AG20443 (cell line): Measurements from ENCODE around the gene HOXC6.
"Not testable (repeated sequence)": the region's sequence is repeated elsewhere in the genome, so short reads cannot be mapped to it uniquely, and the experiment has no call there.

Source experiments
- DNase-seq: peaks from one replicate; pipeline ENCODE4 v3.0.0; 2012; ENCODE audit warnings: low spot score, mixed read lengths

HOXC6 gene

DNA sequence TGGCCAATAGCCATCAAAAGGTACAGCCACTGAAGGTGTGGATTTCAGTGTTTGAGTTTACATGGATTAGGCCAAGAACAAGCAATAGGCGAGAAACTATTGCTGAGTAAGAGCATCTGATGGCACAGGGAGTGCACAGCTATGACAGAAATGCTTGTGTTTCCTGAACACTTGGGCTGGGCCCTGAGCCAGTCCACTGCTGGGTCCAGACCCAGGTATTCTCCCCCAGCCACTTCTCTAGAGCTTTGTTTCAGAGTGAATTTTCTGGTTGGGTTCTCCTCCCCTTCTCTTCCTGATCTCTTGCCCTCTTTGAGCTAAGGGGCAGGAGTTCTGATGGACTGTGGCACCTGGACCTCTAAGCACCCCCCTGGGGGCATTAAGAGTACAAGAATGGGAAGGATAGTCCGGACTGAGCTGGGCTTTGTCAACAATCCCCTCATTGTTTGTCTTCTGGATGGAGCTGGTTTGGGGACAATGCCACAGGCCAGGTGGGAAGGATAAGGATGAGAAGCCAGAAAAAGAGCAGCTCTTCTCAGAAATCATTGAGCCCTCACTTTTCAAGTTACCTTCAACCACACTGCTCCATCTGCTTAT, 13.0 kb downstream of the HOXC6 start:
- no peak for DNase-seq

DNA sequence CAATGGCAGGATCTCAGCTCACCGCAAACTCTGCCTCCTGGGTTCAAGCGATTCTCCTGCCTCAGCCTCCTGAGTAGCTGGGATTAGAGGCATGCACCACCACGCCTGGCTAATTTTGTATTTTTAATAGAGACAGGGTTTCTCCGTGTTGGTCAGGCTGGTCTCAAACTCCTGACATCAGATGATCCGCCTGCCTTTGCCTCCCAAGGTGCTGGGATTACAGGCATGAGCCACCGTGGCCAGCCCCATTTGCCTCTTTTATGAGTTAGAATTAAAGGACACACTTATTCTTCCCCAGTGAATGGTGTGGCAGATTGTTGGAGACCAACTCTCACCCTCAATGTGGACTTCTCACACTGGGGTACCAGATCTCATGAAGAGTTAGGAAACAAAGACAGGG, 13.8 kb downstream of the HOXC6 start:
- not testable (repeated sequence) for DNase-seq

DNA sequence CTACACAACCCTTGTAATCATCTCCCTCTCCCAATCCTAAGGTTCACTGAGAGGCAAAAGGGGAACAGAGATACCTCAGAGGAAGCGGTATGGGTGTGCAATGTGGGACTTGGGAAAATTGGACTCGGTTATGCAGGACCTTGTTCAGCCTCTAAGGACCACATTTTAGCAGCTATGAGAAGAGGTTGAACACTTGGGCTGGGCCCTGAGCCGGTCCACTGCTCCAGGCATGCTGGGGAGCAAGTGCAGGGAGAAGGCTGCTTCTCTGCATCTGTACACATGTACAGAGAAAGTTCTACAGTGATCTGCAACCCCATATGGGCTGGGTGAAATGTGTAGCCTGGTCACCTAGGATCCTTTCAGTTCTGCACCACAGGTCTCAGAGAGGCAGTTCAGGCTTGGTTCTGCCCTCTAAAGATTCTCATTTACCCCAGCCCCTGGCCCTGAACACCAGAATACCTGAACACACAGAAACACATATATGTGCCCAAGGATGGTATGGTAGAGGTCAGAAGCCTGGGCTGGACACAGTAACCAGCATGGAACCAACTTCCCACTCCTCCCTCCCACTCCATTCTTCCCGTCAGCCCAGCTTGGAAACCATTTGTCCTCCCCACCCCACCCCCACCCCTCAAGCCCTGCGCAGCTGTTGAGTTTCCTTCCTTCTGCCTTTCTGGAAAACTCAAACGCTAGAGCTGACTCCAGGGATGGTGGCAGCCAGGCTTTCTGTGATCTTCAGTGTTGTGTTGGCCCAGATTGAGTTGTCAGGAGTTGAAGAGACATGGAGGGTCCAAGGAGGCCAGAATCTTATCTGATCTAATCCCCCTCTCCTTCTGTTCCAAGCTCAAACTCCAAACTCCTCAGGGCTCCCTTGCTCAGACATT, 15.0 kb downstream of the HOXC6 start:
- DNase-seq = no peak

GRCh38 chr12:54044425-54045103, 16.3 kb downstream of the HOXC6 start:
- DNase-seq = no peak

DNA sequence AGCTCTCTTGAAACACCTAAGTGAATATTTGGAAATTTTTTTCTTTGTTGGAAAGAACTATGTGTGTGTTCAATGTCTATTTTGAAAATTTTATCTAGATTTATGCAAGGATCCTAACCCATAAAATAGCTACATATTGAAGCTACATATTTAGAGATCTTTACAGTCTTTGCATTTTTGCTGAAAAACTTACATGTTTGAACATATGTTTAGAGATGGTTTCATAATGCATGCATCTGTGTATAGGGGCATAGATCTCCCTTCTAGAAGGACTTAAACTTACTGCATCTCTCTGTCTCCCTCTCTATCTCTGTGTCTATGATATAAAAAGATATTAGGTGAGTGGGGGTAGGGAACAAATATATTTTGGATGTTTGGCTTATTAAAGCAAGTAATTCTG, 17.2 kb downstream of the HOXC6 start:
- no peak for DNase-seq

DNA sequence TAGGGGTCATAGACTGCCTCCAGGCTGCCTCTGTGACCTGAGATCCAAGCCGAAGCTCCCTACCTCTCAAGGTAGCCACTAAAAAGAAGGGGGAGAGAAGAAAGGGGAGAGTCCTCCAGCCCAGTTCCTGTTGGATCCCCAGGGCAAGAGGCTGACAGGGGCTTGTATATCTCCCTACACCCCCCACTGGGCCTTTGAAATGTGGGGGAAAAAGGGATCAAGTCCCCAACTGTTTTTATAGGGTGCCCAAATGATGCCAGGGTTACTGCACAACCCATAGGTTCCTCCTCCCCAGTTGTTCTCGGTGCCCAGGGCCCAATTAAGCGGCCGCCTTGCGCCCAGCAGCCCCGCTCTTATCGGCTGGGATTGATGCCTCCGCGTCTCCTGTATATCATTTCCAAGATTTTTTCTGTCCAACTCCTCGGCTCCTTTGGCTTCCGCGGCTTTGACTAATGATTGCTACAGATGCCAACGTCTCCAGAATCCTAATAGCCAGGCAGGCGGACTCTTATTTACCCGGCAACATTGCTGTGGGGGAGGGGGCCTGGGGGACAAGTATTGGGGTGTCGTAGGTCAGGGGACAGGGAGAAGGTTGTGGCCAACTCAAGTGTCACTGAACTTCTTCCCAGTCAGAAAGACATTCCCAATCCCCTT, 17.8 kb downstream of the HOXC6 start:
- no peak for DNase-seq

DNA sequence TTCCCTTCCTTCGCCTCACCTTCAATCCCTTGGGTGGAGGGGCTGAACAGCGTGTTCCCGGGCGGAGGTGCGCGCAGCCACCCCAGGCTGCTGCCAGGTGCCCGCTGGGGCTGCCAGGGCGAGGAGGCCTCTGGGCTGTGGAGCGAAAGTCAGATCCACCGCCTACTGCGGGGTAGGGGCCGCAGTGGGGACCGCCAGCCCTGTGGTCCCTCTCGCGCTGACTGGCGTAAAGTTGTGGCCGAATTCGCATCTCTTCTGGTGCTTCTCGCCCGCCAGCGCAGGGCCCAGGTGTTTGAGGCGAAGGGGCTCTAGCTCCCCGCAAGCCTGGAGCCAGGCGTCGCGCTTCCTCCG, 18.5 kb downstream of the HOXC6 start:
- no peak for DNase-seq

DNA sequence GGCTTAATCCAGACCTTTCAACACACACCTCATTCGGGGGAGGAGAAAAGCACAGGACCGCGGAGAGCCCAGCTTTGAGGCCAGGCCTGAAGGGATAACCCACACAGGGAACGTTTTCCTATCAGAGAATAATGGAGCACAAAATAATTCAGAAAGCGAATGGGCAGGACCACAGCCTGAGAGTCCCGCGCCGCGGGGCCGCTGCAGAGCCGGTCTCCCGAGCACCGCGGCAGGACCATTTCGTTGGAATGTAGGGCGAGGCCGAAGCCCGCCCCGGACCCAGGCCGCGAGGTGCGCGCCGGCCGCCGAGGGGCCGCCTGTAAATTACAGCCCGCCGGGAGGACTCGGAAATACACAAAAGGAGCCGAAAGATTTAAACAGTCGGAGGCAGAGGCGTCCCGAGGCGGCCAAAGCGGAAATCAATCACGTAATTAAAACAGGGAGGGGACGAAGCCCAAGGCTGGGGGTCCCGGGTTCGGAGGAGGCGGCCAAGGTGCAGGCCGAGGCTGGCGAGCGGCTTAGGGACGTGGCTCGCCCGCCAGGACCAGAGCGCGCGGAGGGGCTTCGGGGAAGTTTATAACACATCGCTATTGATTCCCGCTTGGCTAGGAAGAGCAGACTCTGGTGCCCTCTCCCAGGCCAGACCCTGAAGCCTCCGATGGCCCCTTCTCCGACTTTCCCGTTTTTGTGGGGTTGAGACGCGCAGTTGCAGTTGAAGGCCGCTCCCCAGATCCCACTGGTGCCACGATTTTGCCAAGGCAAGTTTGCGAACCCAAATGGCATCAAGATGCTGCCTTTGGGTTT, 19.1 kb downstream of the HOXC6 start:
- no peak for DNase-seq

DNA sequence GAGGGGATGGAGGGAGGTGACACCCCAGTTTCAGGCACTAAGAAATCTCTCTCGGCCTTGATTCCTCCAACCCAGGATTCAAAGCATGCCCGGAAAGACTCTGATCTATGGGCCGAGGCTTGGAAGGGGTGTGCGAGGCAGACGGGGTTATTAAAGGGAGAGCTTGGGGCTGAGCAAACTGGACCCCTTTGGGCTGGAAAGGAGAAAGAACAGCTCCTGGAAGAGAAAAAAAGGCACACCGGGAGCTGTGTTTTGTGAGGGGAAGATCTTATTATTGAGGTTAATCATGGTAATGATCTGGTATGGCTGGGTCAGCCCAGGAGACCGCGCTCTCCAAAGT, 19.7 kb downstream of the HOXC6 start:
- DNase-seq = no peak

GRCh38 chr12:54048406-54049093, 20.3 kb downstream of the HOXC6 start:
- no peak for DNase-seq

DNA sequence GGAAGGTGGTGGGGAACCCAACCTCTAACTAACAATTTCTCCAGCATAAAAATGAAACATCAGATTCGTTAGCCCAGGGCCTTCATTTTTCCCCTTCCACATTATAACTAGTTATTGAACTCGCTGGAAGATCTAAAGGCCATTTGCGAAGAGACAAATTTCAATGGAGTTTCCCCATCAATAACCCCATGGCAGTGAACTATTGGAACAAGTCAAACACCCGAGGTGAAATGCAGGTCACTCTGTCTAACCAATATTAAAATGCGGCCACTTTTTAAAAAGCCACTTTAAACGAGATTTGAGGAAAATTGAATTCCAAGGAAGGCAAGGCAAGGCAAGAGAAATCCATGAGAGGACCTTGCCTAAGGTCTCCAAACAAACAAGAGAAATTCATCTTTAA, 20.9 kb downstream of the HOXC6 start:
- no peak for DNase-seq

DNA sequence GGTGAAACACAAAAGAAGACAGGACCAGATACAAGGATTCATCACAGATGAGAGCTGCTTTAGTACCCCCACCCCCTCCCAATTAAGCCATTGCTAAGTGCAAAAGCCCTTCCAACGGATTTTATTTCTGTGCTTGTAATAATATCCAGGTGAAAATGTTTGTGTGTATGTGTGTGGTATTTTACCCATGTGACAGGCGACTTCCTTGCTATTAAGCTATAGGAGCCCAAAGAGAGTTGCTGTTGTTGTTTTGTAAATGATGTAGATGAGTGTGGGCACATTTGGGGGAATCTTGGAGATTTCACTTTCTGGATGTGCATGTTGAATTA, 22.2 kb downstream of the HOXC6 start:
- DNase-seq = no peak

GRCh38 chr12:54051026-54051842, 23.0 kb downstream of the HOXC6 start:
- DNase-seq = no peak

DNA sequence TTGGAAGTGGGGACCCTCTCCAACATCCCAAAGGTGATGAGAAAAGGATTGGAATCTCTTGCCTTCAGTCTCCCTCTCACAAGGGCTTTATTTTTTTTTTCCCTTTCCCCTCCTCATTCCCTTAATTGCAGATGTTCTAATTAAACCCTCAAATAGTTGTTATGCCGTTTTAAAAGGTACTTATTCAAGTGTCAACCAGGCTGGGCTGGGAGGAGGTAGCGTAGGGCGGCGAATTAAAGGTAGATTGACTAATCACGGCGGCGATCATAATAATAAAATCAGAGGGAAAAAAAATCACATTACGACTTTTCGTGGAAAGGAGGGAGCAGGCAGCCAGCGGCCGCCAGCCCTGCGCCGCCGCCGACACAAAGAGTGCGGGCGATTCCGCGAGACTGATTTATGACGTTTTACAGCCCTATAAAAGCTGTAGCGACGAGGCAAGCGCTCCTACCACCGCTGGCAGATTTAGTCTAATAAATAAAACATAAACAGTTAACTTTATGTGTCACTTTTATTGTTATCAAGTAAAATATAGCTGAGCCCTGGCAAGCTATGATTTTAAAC, 23.7 kb downstream of the HOXC6 start:
- no peak for DNase-seq

- peak; percentile 61 for DNase-seq
These were observed 24.3 kb downstream of the HOXC6 start for GRCh38 chr12:54052438-54053002.

GRCh38 chr12:54053003-54053750, 24.9 kb downstream of the HOXC6 start:
- DNase-seq = peak; percentile 46

DNA sequence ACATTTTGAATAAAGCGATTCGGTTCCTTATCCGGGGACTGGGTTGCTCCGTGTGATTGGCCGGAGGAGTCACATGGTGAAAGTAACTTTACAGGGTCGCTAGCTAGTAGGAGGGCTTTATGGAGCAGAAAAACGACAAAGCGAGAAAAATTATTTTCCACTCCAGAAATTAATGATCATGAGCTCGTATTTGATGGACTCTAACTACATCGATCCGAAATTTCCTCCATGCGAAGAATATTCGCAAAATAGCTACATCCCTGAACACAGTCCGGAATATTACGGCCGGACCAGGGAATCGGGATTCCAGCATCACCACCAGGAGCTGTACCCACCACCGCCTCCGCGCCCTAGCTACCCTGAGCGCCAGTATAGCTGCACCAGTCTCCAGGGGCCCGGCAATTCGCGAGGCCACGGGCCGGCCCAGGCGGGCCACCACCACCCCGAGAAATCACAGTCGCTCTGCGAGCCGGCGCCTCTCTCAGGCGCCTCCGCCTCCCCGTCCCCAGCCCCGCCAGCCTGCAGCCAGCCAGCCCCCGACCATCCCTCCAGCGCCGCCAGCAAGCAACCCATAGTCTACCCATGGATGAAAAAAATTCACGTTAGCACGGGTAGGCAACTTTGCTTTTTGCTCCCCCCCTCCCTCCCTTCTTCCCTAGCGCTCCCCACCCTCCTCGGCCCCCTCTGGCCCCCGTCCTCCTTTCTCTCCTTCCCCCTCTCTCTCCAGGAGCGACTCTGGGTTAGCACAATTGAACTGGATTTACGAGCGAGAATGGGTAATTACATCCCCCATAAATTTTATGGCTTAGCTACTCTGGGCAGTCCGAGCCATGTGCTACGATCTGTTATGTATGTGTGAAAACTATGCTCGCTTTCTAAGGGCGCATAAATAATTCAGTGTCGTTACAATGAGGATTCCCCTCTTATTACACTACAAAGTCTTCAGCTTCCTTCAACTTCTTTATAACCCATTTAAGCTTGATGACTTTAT, 25.8 kb downstream of the HOXC6 start, which contains the start of gene HOXC4:
TSS of gene HOXC4 (plus strand) at position 85 of the 991 bp plus-strand sequence. CDS start at position 173, 88 bp downstream.
- DNase-seq = peak; percentile 72

GRCh38 chr12:54054742-54055194, 26.5 kb downstream of the HOXC6 start:
- no peak for DNase-seq
